A549 (cell line): ENCODE results near the gene TPM4.

ENCODE experiments used
- CTCF ChIP-seq: fragments of >200 bp; sonication (Bioruptor Twin); formaldehyde crosslinking; IDR thresholded peaks from 3 replicates; pipeline ENCODE4 v1.5.1; 2016
- HDAC2 ChIP-seq: fragments of 200-600 bp; sonication (generic); IDR thresholded peaks from 2 replicates; pipeline ENCODE4 v1.6.1; 2016
- MAX ChIP-seq: IDR thresholded peaks from 2 replicates; pipeline ENCODE4 v1.6.1; 2012
- POLR2A ChIP-seq: IDR thresholded peaks from 2 replicates; pipeline ENCODE4 v1.6.1; 2012; ENCODE audit warnings: mild to moderate bottlenecking, low read length
- RAD21 ChIP-seq, 2 experiments: fragments of >200 bp in 1 of 2; sonication (Bioruptor Twin) in 1 of 2; formaldehyde crosslinking in 1 of 2; IDR thresholded peaks in 1 of 2; conservative IDR thresholded peaks in 1 of 2; 2 replicates in 1 of 2; 3 replicates in 1 of 2; pipeline ENCODE4 v1.6.1; 2012 to 2018; ENCODE audit warnings: inconsistent platforms in 1 of 2
- TP53 ChIP-seq: fragments of 250-450 bp; sonication (Bioruptor Pico); IDR thresholded peaks from 2 replicates; pipeline ENCODE4 v1.5.0; 2021; ENCODE audit warnings: mild to moderate bottlenecking, moderate library complexity

- TF ChIP-seq CTCF: no peak
- no peak for TF ChIP-seq POLR2A
- TF ChIP-seq HDAC2: no peak
- TF ChIP-seq MAX: no peak
- no peak for TF ChIP-seq TP53 (CRISPR knock-in tag)
- no peak for TF ChIP-seq RAD21 (conservative IDR thresholded peaks at IDR 0.05 in 1 of 2, IDR thresholded peaks at IDR 0.05 in 1 of 2)
These were observed 41.3 kb downstream of the TPM4 start for GRCh38 chr19:16117594-16118033.
